Activated naive CD8-positive, alpha-beta T cell treated with anti-CD3 and anti-CD28 coated beads, Interleukin-2, amount 50 U/mL, for 24 hours (primary cell): ENCODE results near the gene TTC12.

Experiments
- ATAC-seq: fragments of 150-1000 bp; cut with Tn5 transposase; one replicate; pipeline ENCODE4 v1.10.0; 2021
- DNase-seq: peaks from one replicate; pipeline ENCODE4 v3.0.0; 2021
- H3K27ac Mint-ChIP-seq: one replicate; pipeline ENCODE4 v1.8.0; 2021; ENCODE audit warnings: mild to moderate bottlenecking, mixed read lengths
- H3K27me3 Mint-ChIP-seq: one replicate; pipeline ENCODE4 v1.8.0; 2021; ENCODE audit warnings: mixed read lengths
- H3K36me3 Mint-ChIP-seq: one replicate; pipeline ENCODE4 v1.8.0; 2021; ENCODE audit warnings: low read depth, mixed read lengths
- H3K4me1 Mint-ChIP-seq: one replicate; pipeline ENCODE4 v1.8.0; 2021; ENCODE audit warnings: mixed read lengths
- H3K4me3 Mint-ChIP-seq: one replicate; pipeline ENCODE4 v1.8.0; 2021; ENCODE audit warnings: mild to moderate bottlenecking, moderate library complexity, mixed read lengths
- H3K9me3 Mint-ChIP-seq: one replicate; pipeline ENCODE4 v1.8.0; 2021; ENCODE audit warnings: mixed read lengths

The TTC12 gene

DNA sequence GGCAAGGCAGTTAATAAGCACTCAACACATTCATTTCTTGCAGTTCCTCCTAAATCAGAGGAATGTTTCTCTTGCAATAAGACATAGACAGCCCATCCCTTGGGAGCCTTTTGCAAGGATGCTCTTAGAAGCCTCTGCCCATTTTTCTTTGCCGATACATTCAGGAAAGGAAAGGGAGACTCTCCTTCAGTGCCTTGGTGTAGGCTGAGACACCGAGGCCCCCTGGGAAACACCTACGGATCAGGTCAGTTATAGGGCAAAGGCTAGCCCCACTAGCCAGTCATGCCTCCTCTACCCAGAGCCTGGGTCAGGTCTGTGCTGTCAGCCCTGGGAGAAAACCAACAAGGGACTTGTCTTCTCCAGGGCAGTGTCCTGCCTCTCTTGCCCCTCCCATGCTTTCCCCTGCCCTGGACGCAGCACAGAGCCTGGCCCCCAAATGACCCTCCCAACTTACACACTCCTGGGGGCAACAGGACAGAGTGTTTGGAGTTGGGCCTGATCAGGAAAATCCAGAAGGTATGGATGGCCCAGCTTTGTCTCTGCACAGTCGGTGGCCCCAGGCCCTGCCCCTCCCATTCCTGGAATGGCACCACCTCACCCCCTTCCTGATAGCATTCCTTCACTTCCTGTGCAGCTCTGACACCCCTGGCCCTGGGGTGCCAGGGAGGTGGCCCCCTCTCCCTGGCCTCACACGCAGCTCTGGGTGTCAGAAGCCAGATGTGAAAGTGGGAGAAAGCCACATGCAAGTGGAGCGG, 91.5 kb downstream of the TTC12 start:
- ATAC-seq (no peak), DNase-seq (no peak)
- Mint-ChIP-seq H3K27me3 (no peaks in the 10 kb centered on the region), H3K27ac (no peak overlapping the region), H3K36me3 (no peaks in the 10 kb centered on the region), H3K4me1 (no peaks in the 10 kb centered on the region), H3K9me3 (no peaks in the 10 kb centered on the region), H3K4me3 (no peak overlapping the region)

GRCh38 chr11:113407163-113407562, 92.8 kb downstream of the TTC12 start:
- H3K36me3 Mint-ChIP-seq, result no peaks in the 10 kb centered on the region
- no peak for ATAC-seq
- no peaks in the 10 kb centered on the region for H3K27me3 Mint-ChIP-seq
- H3K9me3 Mint-ChIP-seq, result no peaks in the 10 kb centered on the region
- H3K4me1 Mint-ChIP-seq, result no peaks in the 10 kb centered on the region
- H3K4me3 Mint-ChIP-seq, result no peak overlapping the region
- no peak overlapping the region for H3K27ac Mint-ChIP-seq
- DNase-seq, result no peak

GRCh38 chr11:113408206-113408605, 93.8 kb downstream of the TTC12 start:
- no peak overlapping the region for H3K4me3 Mint-ChIP-seq
- DNase-seq (no peak), ATAC-seq (no peak)
- H3K27ac Mint-ChIP-seq, result no peak overlapping the region
- H3K4me1 Mint-ChIP-seq, result no peaks in the 10 kb centered on the region
- H3K9me3 Mint-ChIP-seq, result no peaks in the 10 kb centered on the region
- no peaks in the 10 kb centered on the region for H3K27me3 Mint-ChIP-seq
- no peaks in the 10 kb centered on the region for H3K36me3 Mint-ChIP-seq

DNA sequence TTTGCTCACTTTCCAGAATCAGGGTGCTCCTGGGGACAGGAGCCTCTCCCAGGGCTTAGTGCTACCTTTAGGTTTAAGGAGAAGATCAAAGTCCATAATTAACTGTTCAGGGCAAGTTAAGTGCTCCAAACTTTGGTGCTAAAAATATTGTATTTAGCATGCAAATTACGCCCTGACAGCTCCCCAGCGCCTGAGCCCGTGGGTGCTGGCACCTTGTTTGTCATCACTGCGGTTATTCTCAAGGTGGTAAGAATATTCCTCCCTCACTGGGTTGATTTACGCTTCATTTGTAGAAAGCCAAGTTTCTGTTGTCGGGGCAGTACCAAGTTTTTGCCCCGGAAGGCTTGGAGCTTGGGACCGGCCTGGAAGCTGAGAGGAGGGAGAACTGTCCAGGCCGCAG, 94.5 kb downstream of the TTC12 start:
- Mint-ChIP-seq H3K4me3 (no peak overlapping the region), H3K27ac (no peak overlapping the region)

DNA sequence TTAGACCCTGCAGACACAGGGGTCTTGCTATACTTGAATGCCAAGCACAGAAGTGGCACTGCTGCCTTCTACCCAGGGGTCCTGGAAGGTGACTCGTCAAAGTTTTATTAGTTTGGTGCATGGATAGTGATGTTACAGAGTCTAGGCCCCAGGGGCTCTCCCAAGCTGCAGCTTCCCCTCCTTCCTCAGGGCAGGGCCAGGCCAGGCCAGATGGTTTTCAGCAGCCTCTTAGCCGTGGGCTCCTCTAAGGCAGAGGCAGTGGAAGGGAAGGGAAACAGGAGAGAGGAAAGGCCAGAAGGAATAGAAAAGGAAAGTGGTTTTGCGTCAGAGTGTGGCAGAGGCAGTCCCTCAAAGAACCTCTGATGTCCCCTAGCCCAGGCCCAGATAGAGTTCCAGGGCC, 95.1 kb downstream of the TTC12 start:
- no peaks in the 10 kb centered on the region for H3K36me3 Mint-ChIP-seq
- no peaks in the 10 kb centered on the region for H3K9me3 Mint-ChIP-seq
- ATAC-seq, result no peak
- no peak overlapping the region for H3K4me3 Mint-ChIP-seq
- H3K27ac Mint-ChIP-seq, result no peak overlapping the region
- no peak for DNase-seq
- no peaks in the 10 kb centered on the region for H3K4me1 Mint-ChIP-seq
- H3K27me3 Mint-ChIP-seq, result no peaks in the 10 kb centered on the region

More for the DNA sequence above, 94.5 kb downstream of the TTC12 start:
- ATAC-seq (no peak), DNase-seq (no peak)
- Mint-ChIP-seq H3K9me3 (no peaks in the 10 kb centered on the region), H3K27me3 (no peaks in the 10 kb centered on the region), H3K4me1 (no peaks in the 10 kb centered on the region), H3K36me3 (no peaks in the 10 kb centered on the region)

DNA sequence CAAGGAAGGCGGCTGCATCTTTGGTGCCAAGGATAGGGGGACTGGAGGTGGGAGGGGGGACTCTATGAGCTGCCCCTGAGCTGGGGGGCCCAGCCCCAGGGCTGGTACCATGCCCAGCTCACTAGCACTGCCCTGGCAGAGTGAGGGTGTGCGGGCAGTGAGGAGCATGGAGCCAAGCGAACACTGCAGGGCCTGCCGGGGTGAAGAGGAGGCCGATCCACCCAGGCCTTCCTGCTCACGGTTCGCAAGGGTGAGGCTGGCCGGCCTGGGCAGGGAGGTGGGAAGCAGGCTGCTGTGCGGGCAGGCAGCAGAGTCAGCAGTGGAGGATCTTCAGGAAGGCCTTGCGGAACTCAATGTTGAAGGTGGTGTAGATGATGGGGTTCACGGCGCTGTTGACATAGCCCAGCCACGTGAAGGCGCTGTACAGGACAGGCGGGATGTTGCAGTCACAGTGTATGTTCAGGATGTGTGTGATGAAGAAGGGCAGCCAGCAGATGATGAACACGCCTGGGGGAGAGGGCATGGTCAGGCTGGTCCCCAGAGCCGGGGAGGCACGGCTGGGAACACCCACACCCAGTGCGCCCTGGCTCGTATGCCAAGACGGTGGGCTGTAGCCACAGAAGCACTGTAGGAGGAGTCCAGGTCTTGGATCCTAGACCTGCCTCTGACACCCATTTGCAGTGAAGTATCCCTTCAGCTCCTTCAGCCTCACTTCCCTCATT, 96.2 kb downstream of the TTC12 start:
- Mint-ChIP-seq H3K4me3 (no peak overlapping the region), H3K36me3 (no peaks in the 10 kb centered on the region), H3K9me3 (no peaks in the 10 kb centered on the region), H3K27ac (no peak overlapping the region), H3K4me1 (no peaks in the 10 kb centered on the region), H3K27me3 (no peaks in the 10 kb centered on the region)
- DNase-seq, result no peak
- ATAC-seq, result no peak

GRCh38 chr11:113411536-113411935, 97.2 kb downstream of the TTC12 start:
- H3K9me3 Mint-ChIP-seq, result no peaks in the 10 kb centered on the region
- H3K4me1 Mint-ChIP-seq, result no peaks in the 10 kb centered on the region
- H3K27me3 Mint-ChIP-seq, result no peaks in the 10 kb centered on the region
- ATAC-seq (no peak), DNase-seq (no peak)
- no peak overlapping the region for H3K4me3 Mint-ChIP-seq
- no peaks in the 10 kb centered on the region for H3K36me3 Mint-ChIP-seq
- H3K27ac Mint-ChIP-seq, result no peak overlapping the region

DNA sequence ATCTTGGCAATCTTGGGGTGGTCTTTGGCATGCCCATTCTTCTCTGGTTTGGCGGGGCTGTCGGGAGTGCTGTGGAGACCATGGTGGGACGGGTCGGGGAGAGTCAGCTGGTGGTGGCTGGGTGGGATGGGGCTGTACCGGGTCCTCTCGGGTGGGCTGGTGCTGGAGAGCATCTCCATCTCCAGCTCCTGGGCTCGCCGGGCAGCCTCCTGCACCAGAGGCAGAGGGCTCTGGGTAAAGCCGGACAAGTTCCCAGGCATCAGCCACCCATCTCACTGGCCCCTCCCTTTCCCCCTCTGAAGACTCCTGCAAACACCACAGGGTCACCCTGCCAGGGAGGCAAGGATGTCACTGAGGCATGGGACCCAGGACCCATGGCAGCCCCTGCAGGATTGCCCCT, 98.3 kb downstream of the TTC12 start:
- no peak for DNase-seq
- no peaks in the 10 kb centered on the region for H3K27me3 Mint-ChIP-seq
- no peaks in the 10 kb centered on the region for H3K9me3 Mint-ChIP-seq
- H3K4me3 Mint-ChIP-seq, result no peak overlapping the region
- no peaks in the 10 kb centered on the region for H3K36me3 Mint-ChIP-seq
- ATAC-seq, result no peak
- H3K27ac Mint-ChIP-seq, result no peak overlapping the region
- H3K4me1 Mint-ChIP-seq, result no peaks in the 10 kb centered on the region

- Mint-ChIP-seq H3K27ac (no peak overlapping the region), H3K9me3 (no peaks in the 10 kb centered on the region), H3K4me1 (no peaks in the 10 kb centered on the region), H3K27me3 (no peaks in the 10 kb centered on the region), H3K36me3 (no peaks in the 10 kb centered on the region), H3K4me3 (no peak overlapping the region)
- no peak for DNase-seq
- no peak for ATAC-seq
These were observed 101.0 kb downstream of the TTC12 start for GRCh38 chr11:113415343-113415742.
